H1 (cell line): ENCODE measurements around the gene ARPP19. TPM values are rescaled to one million over a fixed set of nuclear protein-coding genes. Genes with fewer than 3 reads are reported as not detected.

Experiments
- CTCF ChIA-PET: fragments of 300-600 bp; sonication (Branson Sonifier 250); formaldehyde crosslinking; loops from one replicate; lab custom pipeline; 2021; ENCODE audit not compliant: partially characterized antibody; lab: Charles Lee
- POLR2A ChIA-PET: fragments of 300-600 bp; sonication (Branson Sonifier 250); formaldehyde crosslinking; loops from one replicate; lab custom pipeline; 2021; ENCODE audit warnings: inconsistent platforms; ENCODE audit not compliant: partially characterized antibody; lab: Charles Lee
- DNase-seq, 2 experiments: peaks; one replicate each; pipeline versions ENCODE4 v3.0.0 to v3.0.0-alpha.2; 2010 to 2022; ENCODE audit warnings: low spot score in 2 of 2, low read depth in 1 of 2, mixed read lengths in 1 of 2
- FAIRE-seq: peaks from 2 replicates; lab custom pipeline; 2011; peaks lifted over from hg19 to GRCh38; lab: Jason Lieb, UNC
- H2AFZ ChIP-seq: 2 replicates; pipeline ENCODE4 v1.8.1; 2012; ENCODE audit warnings: low read length, inconsistent platforms
- H2AK5ac ChIP-seq: 2 replicates; pipeline ENCODE4 v1.6.1; 2013; ENCODE audit warnings: low read depth, low read length
- H2BK120ac ChIP-seq: replicated peaks from 2 replicates; pipeline ENCODE3; 2013; ENCODE audit warnings: low read depth, low read length, inconsistent platforms
- H2BK12ac ChIP-seq: 2 replicates; pipeline ENCODE4 v1.6.1; 2013; ENCODE audit warnings: low read depth, low read length
- H2BK15ac ChIP-seq: 2 replicates; pipeline ENCODE4 v1.6.1; 2013; ENCODE audit warnings: low read length
- H2BK20ac ChIP-seq: 2 replicates; pipeline ENCODE4 v1.6.1; 2013; ENCODE audit warnings: low read length
- H2BK5ac ChIP-seq: 2 replicates; pipeline ENCODE4 v1.6.1; 2013; ENCODE audit warnings: low read depth, low read length
- H3K14ac ChIP-seq: 2 replicates; pipeline ENCODE4 v1.6.1; 2013; ENCODE audit warnings: inconsistent platforms; ENCODE audit not compliant: insufficient read length
- H3K18ac ChIP-seq: 2 replicates; pipeline ENCODE4 v1.6.1; 2013; ENCODE audit warnings: low read length; ENCODE audit errors: extremely low read depth
- H3K23ac ChIP-seq: 2 replicates; pipeline ENCODE4 v1.6.1; 2013; ENCODE audit warnings: inconsistent platforms; ENCODE audit not compliant: insufficient read length
- H3K23me2 ChIP-seq: 2 replicates; pipeline ENCODE4 v1.6.1; 2013; ENCODE audit warnings: low read depth, low read length
- H3K27ac ChIP-seq: 2 replicates; pipeline ENCODE4 v1.6.1; 2011; ENCODE audit warnings: low read depth, low read length, inconsistent platforms
- H3K27me3 ChIP-seq, 4 experiments: replicated peaks in 1 of 4; 1 replicate in 1 of 4; 2 replicates in 3 of 4; pipeline versions ENCODE4 v1.6.1 to v1.8.1; 2011 to 2013; ENCODE audit warnings: low read length in 3 of 4, mild to moderate bottlenecking in 3 of 4, inconsistent platforms in 2 of 4, mixed read lengths in 2 of 4, moderate library complexity in 1 of 4; ENCODE audit not compliant: control insufficient read depth in 3 of 4, insufficient read depth in 3 of 4; ENCODE audit errors: extremely low read depth in 1 of 4
- H3K36me3 ChIP-seq, 4 experiments: 2 replicates each; pipeline versions ENCODE4 v1.6.1 to v1.8.1; 2011 to 2013; ENCODE audit warnings: mild to moderate bottlenecking in 4 of 4, low read length in 3 of 4, moderate library complexity in 2 of 4, control low read depth in 1 of 4, inconsistent platforms in 1 of 4; ENCODE audit not compliant: insufficient read depth in 4 of 4, control insufficient read depth in 2 of 4
- H3K4ac ChIP-seq: replicated peaks from 2 replicates; pipeline ENCODE3; 2013; ENCODE audit warnings: low read length, low read depth, mixed read lengths, inconsistent platforms; ENCODE audit not compliant: insufficient read length
- H3K4me1 ChIP-seq, 4 experiments: replicated peaks in 1 of 4; 1 replicate in 1 of 4; 2 replicates in 3 of 4; pipeline versions ENCODE4 v1.6.1 to v1.8.1; 2011 to 2013; ENCODE audit warnings: low read length in 3 of 4, inconsistent platforms in 2 of 4, mixed read lengths in 1 of 4; ENCODE audit not compliant: insufficient read depth in 4 of 4, control insufficient read depth in 3 of 4
- H3K4me2 ChIP-seq, 2 experiments: 2 replicates each; pipeline versions ENCODE4 v1.6.1 to v1.8.1; 2011 to 2013; ENCODE audit warnings: low read depth in 2 of 2, low read length in 2 of 2, control low read depth in 1 of 2, inconsistent platforms in 1 of 2, mild to moderate bottlenecking in 1 of 2; ENCODE audit not compliant: insufficient read depth in 1 of 2
- H3K4me3 ChIP-seq, 4 experiments: fragments of 200-600, 300-600 bp in 1 of 4; sonication (generic), shearing (Covaris generic), sonication (Bioruptor Twin) in 1 of 4; 2 replicates each; pipeline versions ENCODE4 v1.5.1 to v1.8.1; 2011 to 2016; ENCODE audit warnings: low read length in 4 of 4, low read depth in 3 of 4, control low read depth in 2 of 4, inconsistent platforms in 2 of 4, mild to moderate bottlenecking in 2 of 4, mixed read lengths in 1 of 4, moderate library complexity in 1 of 4; ENCODE audit not compliant: insufficient read depth in 2 of 4; ENCODE audit errors: extremely low read depth in 1 of 4
- H3K56ac ChIP-seq: replicated peaks from 2 replicates; pipeline ENCODE3; 2013; ENCODE audit warnings: low read depth, mild to moderate bottlenecking, mixed read lengths, low read length, inconsistent platforms; ENCODE audit not compliant: insufficient read length
- H3K79me1 ChIP-seq: 2 replicates; pipeline ENCODE4 v1.6.1; 2013; ENCODE audit warnings: low read depth, low read length, control low read depth
- H3K79me2 ChIP-seq, 2 experiments: 2 replicates each; pipeline versions ENCODE4 v1.6.1 to v1.8.1; 2012 to 2013; ENCODE audit warnings: low read length in 2 of 2, mild to moderate bottlenecking in 2 of 2, inconsistent platforms in 1 of 2; ENCODE audit not compliant: insufficient read depth in 2 of 2, control insufficient read depth in 1 of 2
- H3K9ac ChIP-seq, 4 experiments: replicated peaks in 1 of 4; 1 replicate in 1 of 4; 2 replicates in 3 of 4; pipeline versions ENCODE4 v1.6.1 to v1.8.1; 2011 to 2013; ENCODE audit warnings: low read depth in 3 of 4, low read length in 3 of 4, control low read depth in 2 of 4, mild to moderate bottlenecking in 2 of 4, moderate library complexity in 2 of 4, inconsistent platforms in 1 of 4; ENCODE audit errors: extremely low read depth in 1 of 4
- H3K9me3 ChIP-seq, 2 experiments: 2 replicates each; pipeline versions ENCODE4 v1.6.1 to v1.8.1; 2012 to 2013; ENCODE audit warnings: mild to moderate bottlenecking in 2 of 2, moderate library complexity in 2 of 2, control low read depth in 1 of 2, inconsistent platforms in 1 of 2, low read depth in 1 of 2, low read length in 1 of 2, mixed read lengths in 1 of 2; ENCODE audit not compliant: insufficient read depth in 2 of 2
- H4K20me1 ChIP-seq, 2 experiments: replicated peaks in 1 of 2; 2 replicates each; pipeline versions ENCODE3 to v1.8.1; 2011 to 2013; ENCODE audit warnings: inconsistent platforms in 2 of 2, low read length in 2 of 2, mild to moderate bottlenecking in 1 of 2; ENCODE audit not compliant: insufficient read depth in 2 of 2, control insufficient read depth in 1 of 2
- H4K5ac ChIP-seq: 2 replicates; pipeline ENCODE4 v1.6.1; 2013; ENCODE audit warnings: low read length, low read depth, mixed read lengths, inconsistent platforms; ENCODE audit not compliant: insufficient read length
- H4K8ac ChIP-seq: 2 replicates; pipeline ENCODE4 v1.8.0; 2013; ENCODE audit warnings: mild to moderate bottlenecking, moderate library complexity, low read length, inconsistent platforms; ENCODE audit not compliant: insufficient read depth; ENCODE audit errors: extremely low read depth
- H4K91ac ChIP-seq: replicated peaks from 2 replicates; pipeline ENCODE3; 2013; ENCODE audit warnings: low read length, mixed read lengths, inconsistent platforms; ENCODE audit not compliant: insufficient read length
- BACH1 ChIP-seq: IDR thresholded peaks from 2 replicates; pipeline ENCODE4 v1.6.1; 2012; ENCODE audit warnings: low read length, improper control_type of control experiment
- FOSL1 ChIP-seq: IDR thresholded peaks from 2 replicates; pipeline ENCODE4 v1.6.1; 2011; ENCODE audit warnings: mild to moderate bottlenecking, low read depth, low read length, moderate library complexity; ENCODE audit not compliant: insufficient read depth
- GTF2F1 ChIP-seq: IDR thresholded peaks from 2 replicates; pipeline ENCODE4 v1.6.1; 2012; ENCODE audit warnings: low read depth, low read length, improper control_type of control experiment, borderline replicate concordance
- HDAC6 ChIP-seq: IDR thresholded peaks from one replicate; pipeline ENCODE4 v1.7.1; 2012; ENCODE audit warnings: low read depth, mild to moderate bottlenecking, inconsistent platforms, low read length, moderate library complexity
- POU5F1 ChIP-seq: IDR thresholded peaks from 2 replicates; pipeline ENCODE4 v1.6.1; 2011; ENCODE audit warnings: low read depth, mild to moderate bottlenecking, low read length, moderate library complexity
- SAP30 ChIP-seq: fragments of 300-600 bp; sonication (generic); IDR thresholded peaks from 2 replicates; pipeline ENCODE4 v1.7.1; 2012; ENCODE audit warnings: low read length, moderate library complexity, mild to moderate bottlenecking, inconsistent platforms; ENCODE audit not compliant: insufficient read depth, insufficient replicate concordance
- SIX5 ChIP-seq: IDR thresholded peaks from 2 replicates; pipeline ENCODE4 v1.6.1; 2011; ENCODE audit warnings: mild to moderate bottlenecking, low read depth, low read length
- SRF ChIP-seq: IDR thresholded peaks from 2 replicates; pipeline ENCODE4 v1.6.1; 2011; ENCODE audit warnings: mild to moderate bottlenecking, low read depth, low read length, moderate library complexity
- ZNF274 ChIP-seq: IDR thresholded peaks from 2 replicates; pipeline ENCODE4 v1.7.0; 2012; ENCODE audit warnings: low read length, borderline replicate concordance; ENCODE audit errors: extremely low read depth
- WGBS, 2 experiments: shearing (Covaris generic) in 1 of 2; methylation state at CpG; one replicate each; pipeline versions ENCODE4 v1.1.6 to v1.1.7; 2013 to 2015; ENCODE audit warnings: low lambda C conversion rate in 2 of 2, mixed read lengths in 2 of 2, inconsistent platforms in 1 of 2, low coverage in 1 of 2, missing lambda C conversion rate in 1 of 2; ENCODE audit not compliant: insufficient replicate concordance in 2 of 2, insufficient coverage in 1 of 2, insufficient read length in 1 of 2; ENCODE audit errors: extremely low coverage in 1 of 2, missing lambda C conversion rate in 1 of 2; 5-methylcytosine and 5-hydroxymethylcytosine counted together
- polyA plus RNA-seq, 7 experiments: library from polyadenylated mRNA; depleted of rRNA in 3 of 7; stranded (reverse) in 5 of 7; unstranded in 2 of 7; fragments of >200 nt in 5 of 7; fragments of 200-250 nt in 2 of 7; gene quantifications; 1 replicate in 5 of 7; 2 replicates in 1 of 7; 4 replicates in 1 of 7; pipeline versions ENCODE4 v1.2.1 to v1.2.3, GENCODE V29; 2011 to 2013; ENCODE audit warnings: missing spikeins in 2 of 7, mixed read lengths in 2 of 7
- total RNA-seq: library from RNA; stranded (reverse); fragmentation: NEBNext Ultra II Directional; extraction: Animal tissue kit (Norgen Biotek cat#: 25700); gene quantifications from 2 replicates; pipeline ENCODE4 v1.2.1, GENCODE V29; 2021
- TF ChIP-seq, protein P1 (sequence below): IDR thresholded peaks from 2 replicates; pipeline ENCODE4 v1.6.1; 2011; ENCODE audit warnings: low read length, improper control_type of control experiment

The ARPP19 gene
- total and polyA plus RNA-seq, 2 of the 8 experiments (the other 6 are each of a cell fraction or from before 2014, with no cell fraction given): 81.9 to 274 TPM

DNA sequence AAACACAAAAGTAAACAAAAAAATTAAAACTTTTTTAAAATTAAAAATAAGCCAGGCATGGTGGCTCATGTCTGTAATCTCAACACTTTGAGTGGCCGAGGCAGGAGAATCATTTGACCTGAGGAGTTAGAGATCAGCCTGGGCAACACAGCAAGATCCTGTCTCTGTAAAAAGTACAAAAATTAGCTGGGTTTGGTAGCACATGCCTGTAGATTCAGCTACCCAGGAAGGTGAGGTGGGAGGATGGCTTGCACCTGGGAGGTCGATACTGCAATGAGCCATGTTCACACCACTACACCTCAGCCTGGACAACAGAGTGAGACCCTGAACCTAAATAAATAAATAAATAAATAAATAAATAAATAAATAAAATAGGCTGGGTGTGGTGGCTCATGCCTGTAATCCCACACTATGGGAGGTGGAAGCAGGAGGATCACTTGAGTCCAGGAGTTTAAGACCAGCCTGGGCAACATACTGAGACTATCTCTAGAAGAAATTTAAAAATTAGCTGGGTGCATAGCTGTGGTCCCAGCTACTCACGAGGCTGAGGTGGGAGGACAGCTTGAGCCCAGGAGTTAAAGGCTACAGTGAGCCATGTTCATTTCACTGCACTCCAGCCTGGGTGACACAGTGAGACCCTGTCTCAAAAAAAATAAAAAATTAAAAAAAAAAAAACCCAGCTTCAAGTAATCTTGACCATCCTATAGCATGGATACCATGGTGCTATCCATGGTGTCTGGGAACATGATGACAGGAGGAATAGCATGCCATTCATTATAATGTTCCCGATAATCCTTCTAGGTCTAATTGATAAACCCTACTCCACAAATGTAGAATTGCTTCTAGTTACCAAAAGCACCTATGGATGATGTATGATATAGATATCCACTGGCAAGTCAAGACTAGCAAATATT is 44.4 kb downstream of the ARPP19 start:
- H3K79me1 ChIP-seq: no peaks in the 10 kb centered on the region; the same call in 1 of the 2 replicates
- peaks cover 0 to 4% (median 3%) of the 10 kb centered on the region in 4 experiments; a peak in 4 of 7 replicates for H3K4me1 ChIP-seq
- peaks cover 0 to 7% (median 4%) of the 10 kb centered on the region in 4 experiments; a peak in 4 of 7 replicates for H3K27me3 ChIP-seq
- no peak overlapping the region for H2BK5ac ChIP-seq
- no peak overlapping the region for H4K91ac ChIP-seq
- no peak overlapping the region for H2BK20ac ChIP-seq
- H3K56ac ChIP-seq: no peak overlapping the region
- H4K5ac ChIP-seq: no peak overlapping the region
- no peak overlapping the region for H3K18ac ChIP-seq
- H3K4me2 ChIP-seq: no peak overlapping the region
- H4K20me1 ChIP-seq: peaks cover 0 to 2% of the 10 kb centered on the region in 2 experiments
- no peak overlapping the region for H3K9ac ChIP-seq
- no peak overlapping the region for H2AK5ac ChIP-seq
- H3K23ac ChIP-seq: no peak overlapping the region
- H3K4me3 ChIP-seq: no peak overlapping the region
- no peaks in the 10 kb centered on the region for H3K36me3 ChIP-seq
- no peak overlapping the region for H2BK120ac ChIP-seq
- no peaks in the 10 kb centered on the region for H3K9me3 ChIP-seq
- CTCF ChIA-PET: interaction anchor here (0.6 to 1.9 kb wide), 4 partner anchors 10 to 266 kb away, joined by 3 to 6 read pairs (median 4); no protein-coding TSS in a partner anchor
- H3K79me2 ChIP-seq: peaks cover 4 to 52% of the 10 kb centered on the region in 2 experiments; a peak in 3 of 4 replicates
- no peak overlapping the region for H3K27ac ChIP-seq
- H2BK12ac ChIP-seq: no peak overlapping the region
- no peak overlapping the region for H2AFZ ChIP-seq
- FAIRE-seq (no peak), DNase-seq (no peak)
- H3K4ac ChIP-seq: no peak overlapping the region
- H3K23me2 ChIP-seq: peaks cover 4% of the 10 kb centered on the region; the same call in 1 of the 2 replicates
- 88% methylated on average over 4 of the region's 4 CpGs; no CpG with 5 or more reads in 1 of the 2 experiments for WGBS, 2 experiments
- no peak overlapping the region for H4K8ac ChIP-seq
- POLR2A ChIA-PET: interaction anchor here (1.0 kb wide), 1 partner anchor 214 kb away, joined by 3 read pairs; no protein-coding TSS in a partner anchor
- H2BK15ac ChIP-seq: no peak overlapping the region
- H3K14ac ChIP-seq: no peak overlapping the region
- TF ChIP-seq, protein P1, sequence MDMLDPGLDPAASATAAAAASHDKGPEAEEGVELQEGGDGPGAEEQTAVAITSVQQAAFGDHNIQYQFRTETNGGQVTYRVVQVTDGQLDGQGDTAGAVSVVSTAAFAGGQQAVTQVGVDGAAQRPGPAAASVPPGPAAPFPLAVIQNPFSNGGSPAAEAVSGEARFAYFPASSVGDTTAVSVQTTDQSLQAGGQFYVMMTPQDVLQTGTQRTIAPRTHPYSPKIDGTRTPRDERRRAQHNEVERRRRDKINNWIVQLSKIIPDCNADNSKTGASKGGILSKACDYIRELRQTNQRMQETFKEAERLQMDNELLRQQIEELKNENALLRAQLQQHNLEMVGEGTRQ: no peak
- TF ChIP-seq BACH1 (no peak), SRF (no peak), FOSL1 (no peak), HDAC6 (no peak), POU5F1 (no peak), SIX5 (no peak), SAP30 (no peak), ZNF274 (no peak), GTF2F1 (no peak)
